Activated T-helper 17 cell treated with anti-CD3 and anti-CD28 coated beads, Interleukin-2, amount 50 U/mL, for 72 hours (primary cell): ENCODE data around the gene SCNN1B. TPM values are rescaled to one million over a fixed set of nuclear protein-coding genes. Genes with fewer than 3 reads are reported as not detected.

ENCODE experiments used
- ATAC-seq: fragments of 150-1000 bp; cut with Tn5 transposase; replicated peaks from 2 replicates; pipeline ENCODE4 v1.10.0; 2021; ENCODE audit warnings: mild to moderate bottlenecking, moderate library complexity
- H3K27ac Mint-ChIP-seq: one replicate; pipeline ENCODE4 v1.8.0; 2022; ENCODE audit warnings: mixed read lengths
- H3K27me3 Mint-ChIP-seq: one replicate; pipeline ENCODE4 v1.8.0; 2022; ENCODE audit warnings: mixed read lengths
- H3K36me3 Mint-ChIP-seq: one replicate; pipeline ENCODE4 v1.8.0; 2022; ENCODE audit warnings: low read depth, mild to moderate bottlenecking, mixed read lengths
- H3K4me1 Mint-ChIP-seq: one replicate; pipeline ENCODE4 v1.8.0; 2022; ENCODE audit warnings: mixed read lengths
- H3K4me3 Mint-ChIP-seq: one replicate; pipeline ENCODE4 v1.8.0; 2022; ENCODE audit warnings: mild to moderate bottlenecking, mixed read lengths
- H3K9me3 Mint-ChIP-seq: one replicate; pipeline ENCODE4 v1.8.0; 2022; ENCODE audit warnings: mixed read lengths
- total RNA-seq, 2 donors: library from RNA; stranded (reverse); gene quantifications; one replicate each; pipeline ENCODE4 v1.2.3, GENCODE V29; 2022

SCNN1B gene
- total RNA-seq, 2 donors from 2014 or later = not detected

GRCh38 chr16:23424292-23424958, 122.3 kb downstream of the SCNN1B start:
- ATAC-seq = no peak
- Mint-ChIP-seq H3K4me3 (no peak overlapping the region), H3K36me3 (peaks cover 62% of the 10 kb centered on the region), H3K27ac (no peak overlapping the region), H3K27me3 (no peaks in the 10 kb centered on the region), H3K4me1 (no peaks in the 10 kb centered on the region), H3K9me3 (no peaks in the 10 kb centered on the region)

GRCh38 chr16:23428351-23428750, 126.2 kb downstream of the SCNN1B start:
- peaks cover 79% of the 10 kb centered on the region for H3K36me3 Mint-ChIP-seq
- no peak overlapping the region for H3K27ac Mint-ChIP-seq
- no peaks in the 10 kb centered on the region for H3K27me3 Mint-ChIP-seq
- H3K4me1 Mint-ChIP-seq = no peaks in the 10 kb centered on the region
- H3K9me3 Mint-ChIP-seq = no peaks in the 10 kb centered on the region
- H3K4me3 Mint-ChIP-seq = no peak overlapping the region
- peak; percentile 28 for ATAC-seq

Other genes starting within 250 kb of the SCNN1B start
- gene USP31, start 152.8 kb upstream of the SCNN1B start, total RNA-seq = 1 to 10 TPM; 4.8 to 7.6 TPM
- gene SCNN1G, start 119.6 kb upstream of the SCNN1B start, total RNA-seq = not detected
- 10 to 100 TPM; 21.2 to 29.4 TPM for gene COG7, start 150.9 kb downstream of the SCNN1B start, total RNA-seq
- gene GGA2, start 208.2 kb downstream of the SCNN1B start, total RNA-seq = 100 to 1,000 TPM in 1 of 2 donors, 10 to 100 TPM in 1; 87.2 to 138 TPM